Endothelial cell (in vitro differentiated cells): ENCODE results near the gene ATG16L1. TPM values are rescaled to one million over a fixed set of nuclear protein-coding genes. Genes with fewer than 3 reads are reported as not detected.

Experiments
- DNase-seq: peaks from one replicate; pipeline ENCODE4 v3.0.0; 2021; ENCODE audit warnings: low spot score
- H3K27ac Mint-ChIP-seq: one replicate; pipeline ENCODE4 v1.8.0; 2021; ENCODE audit warnings: mixed read lengths, inconsistent platforms; ENCODE audit not compliant: unreplicated experiment
- H3K27me3 Mint-ChIP-seq: one replicate; pipeline ENCODE4 v1.8.0; 2021; ENCODE audit warnings: mild to moderate bottlenecking, moderate library complexity, mixed read lengths, inconsistent platforms; ENCODE audit not compliant: unreplicated experiment
- H3K36me3 Mint-ChIP-seq: one replicate; pipeline ENCODE4 v1.8.0; 2021; ENCODE audit warnings: mild to moderate bottlenecking, low read depth, mixed read lengths, inconsistent platforms; ENCODE audit not compliant: unreplicated experiment
- H3K4me1 Mint-ChIP-seq: one replicate; pipeline ENCODE4 v1.8.0; 2021; ENCODE audit warnings: mild to moderate bottlenecking, mixed read lengths, inconsistent platforms; ENCODE audit not compliant: unreplicated experiment
- H3K4me3 Mint-ChIP-seq: one replicate; pipeline ENCODE4 v1.8.0; 2021; ENCODE audit warnings: mild to moderate bottlenecking, mixed read lengths, inconsistent platforms; ENCODE audit not compliant: unreplicated experiment
- H3K9me3 Mint-ChIP-seq: one replicate; pipeline ENCODE4 v1.8.0; 2021; ENCODE audit warnings: mixed read lengths, inconsistent platforms; ENCODE audit not compliant: unreplicated experiment
- total RNA-seq: library from RNA; stranded (reverse); fragmentation: NEBNext Ultra II Directional; extraction: Animal tissue kit (Norgen Biotek cat#: 25700); gene quantifications from one replicate; pipeline ENCODE4 v1.2.1, GENCODE V29; 2021; ENCODE audit not compliant: unreplicated experiment
- TF ChIP-seq, protein P1 (sequence below): fragments of 200-600 bp; sonication (generic); IDR thresholded peaks from one replicate; pipeline ENCODE4 v1.5.0; 2021; ENCODE audit warnings: antibody characterized with exemption; ENCODE audit not compliant: unreplicated experiment

The ATG16L1 gene
- total RNA-seq, 1 donor from 2014 or later, result 39.5 TPM

DNA sequence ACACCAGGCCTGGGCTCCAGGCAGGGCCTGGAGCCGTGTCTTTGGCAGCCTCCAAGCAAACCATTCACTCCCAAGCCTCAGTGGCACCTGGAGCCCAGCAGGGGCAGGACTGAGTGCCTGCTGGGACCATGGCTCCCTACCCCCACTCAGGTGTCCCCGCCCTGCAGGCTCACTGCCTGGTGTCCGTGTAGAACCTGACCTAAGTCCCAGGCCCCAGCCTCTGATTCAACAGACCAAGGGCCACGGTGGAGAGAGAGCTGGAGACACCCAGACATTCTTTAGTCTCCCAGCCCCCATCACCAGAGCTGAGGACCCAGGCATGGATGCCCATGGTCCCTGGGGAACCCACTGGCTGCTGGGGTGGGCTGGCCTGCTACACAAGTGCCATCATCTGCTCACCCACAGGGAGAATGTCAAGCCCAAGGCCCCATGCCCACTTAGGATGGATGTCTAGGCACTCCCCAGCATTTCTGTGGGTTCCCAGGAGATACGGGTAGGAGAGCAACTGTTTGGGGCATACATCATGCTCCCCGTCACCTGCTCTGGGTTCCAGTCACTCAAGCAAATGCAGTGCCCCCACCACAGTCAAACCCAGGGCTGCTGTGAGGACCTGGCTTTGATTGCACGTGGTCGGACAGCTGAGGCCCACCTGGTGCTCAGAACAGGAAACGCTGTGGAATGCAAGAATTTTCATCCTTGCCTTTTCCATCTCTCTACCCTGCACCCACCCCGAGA, 42.9 kb upstream of the ATG16L1 start:
- Mint-ChIP-seq H3K27ac (no peak overlapping the region), H3K27me3 (peaks cover 16% of the 10 kb centered on the region), H3K4me1 (peaks cover 21% of the 10 kb centered on the region), H3K9me3 (no peaks in the 10 kb centered on the region), H3K4me3 (no peak overlapping the region), H3K36me3 (peaks cover 20% of the 10 kb centered on the region)
- no peak for DNase-seq
- TF ChIP-seq, protein P1, sequence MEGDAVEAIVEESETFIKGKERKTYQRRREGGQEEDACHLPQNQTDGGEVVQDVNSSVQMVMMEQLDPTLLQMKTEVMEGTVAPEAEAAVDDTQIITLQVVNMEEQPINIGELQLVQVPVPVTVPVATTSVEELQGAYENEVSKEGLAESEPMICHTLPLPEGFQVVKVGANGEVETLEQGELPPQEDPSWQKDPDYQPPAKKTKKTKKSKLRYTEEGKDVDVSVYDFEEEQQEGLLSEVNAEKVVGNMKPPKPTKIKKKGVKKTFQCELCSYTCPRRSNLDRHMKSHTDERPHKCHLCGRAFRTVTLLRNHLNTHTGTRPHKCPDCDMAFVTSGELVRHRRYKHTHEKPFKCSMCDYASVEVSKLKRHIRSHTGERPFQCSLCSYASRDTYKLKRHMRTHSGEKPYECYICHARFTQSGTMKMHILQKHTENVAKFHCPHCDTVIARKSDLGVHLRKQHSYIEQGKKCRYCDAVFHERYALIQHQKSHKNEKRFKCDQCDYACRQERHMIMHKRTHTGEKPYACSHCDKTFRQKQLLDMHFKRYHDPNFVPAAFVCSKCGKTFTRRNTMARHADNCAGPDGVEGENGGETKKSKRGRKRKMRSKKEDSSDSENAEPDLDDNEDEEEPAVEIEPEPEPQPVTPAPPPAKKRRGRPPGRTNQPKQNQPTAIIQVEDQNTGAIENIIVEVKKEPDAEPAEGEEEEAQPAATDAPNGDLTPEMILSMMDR, result no peak

DNA sequence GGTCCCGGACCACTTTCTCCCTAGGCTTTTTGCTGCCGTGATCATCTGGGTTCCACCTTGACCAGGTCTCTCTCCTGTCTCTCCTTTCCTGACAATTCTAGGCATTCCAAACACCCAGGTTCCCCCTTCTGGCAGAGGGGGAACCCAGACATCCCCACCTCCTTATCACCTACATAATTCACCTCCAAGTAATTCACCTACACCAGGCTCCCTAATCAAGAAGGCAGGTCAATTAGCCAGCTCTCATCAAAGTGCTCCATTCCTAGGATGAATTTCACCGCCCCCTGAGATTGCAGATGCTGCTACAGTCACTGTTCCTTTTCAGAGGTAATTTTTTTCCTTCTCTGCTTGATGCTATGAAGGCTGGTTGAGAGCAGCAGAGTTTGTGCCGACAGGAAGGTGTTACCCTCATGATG, 42.3 kb upstream of the ATG16L1 start:
- H3K27me3 Mint-ChIP-seq, result peaks cover 17% of the 10 kb centered on the region
- no peaks in the 10 kb centered on the region for H3K9me3 Mint-ChIP-seq
- H3K4me1 Mint-ChIP-seq, result peaks cover 21% of the 10 kb centered on the region
- TF ChIP-seq, protein P1, result no peak
- peak overlapping the region; percentile 49 for H3K4me3 Mint-ChIP-seq
- peak overlapping the region; percentile 42 for H3K27ac Mint-ChIP-seq
- no peak for DNase-seq
- H3K36me3 Mint-ChIP-seq, result peaks cover 17% of the 10 kb centered on the region

DNA sequence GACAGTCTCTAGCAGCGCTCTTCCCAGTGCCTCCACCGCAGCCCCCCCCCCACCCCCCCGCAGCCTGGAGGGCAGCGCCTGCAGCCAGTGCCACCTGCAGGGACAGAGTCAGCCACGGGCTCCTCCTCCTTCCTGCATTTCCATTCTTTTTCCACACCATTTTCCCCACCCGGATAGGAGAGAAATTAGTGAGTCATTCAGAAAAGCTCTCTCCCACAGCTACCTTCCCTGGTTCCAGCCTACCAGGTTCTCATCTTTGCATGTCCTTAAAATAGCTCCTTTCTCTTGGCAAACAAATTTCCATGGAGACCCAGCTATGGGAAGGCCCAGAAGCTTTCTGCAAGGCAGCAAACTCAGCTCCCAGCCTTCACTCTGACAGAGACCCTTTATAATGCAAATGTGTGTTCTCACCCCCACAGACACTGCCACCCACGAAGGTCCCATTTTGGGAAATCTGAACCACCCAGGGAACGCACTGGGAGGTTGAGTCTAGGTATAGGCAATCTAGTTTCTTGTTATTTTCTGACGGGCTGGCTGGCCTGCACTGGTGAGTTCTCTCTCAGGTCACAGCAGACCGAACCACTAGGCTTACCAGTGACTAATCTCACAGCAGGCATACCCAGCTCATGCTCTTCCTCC, 41.8 kb upstream of the ATG16L1 start:
- TF ChIP-seq, protein P1, result no peak
- Mint-ChIP-seq H3K9me3 (no peaks in the 10 kb centered on the region), H3K27ac (peak overlapping the region; percentile 52), H3K36me3 (peaks cover 16% of the 10 kb centered on the region), H3K27me3 (peaks cover 17% of the 10 kb centered on the region), H3K4me3 (peak overlapping the region; percentile 70), H3K4me1 (peaks cover 21% of the 10 kb centered on the region)
- no peak for DNase-seq

DNA sequence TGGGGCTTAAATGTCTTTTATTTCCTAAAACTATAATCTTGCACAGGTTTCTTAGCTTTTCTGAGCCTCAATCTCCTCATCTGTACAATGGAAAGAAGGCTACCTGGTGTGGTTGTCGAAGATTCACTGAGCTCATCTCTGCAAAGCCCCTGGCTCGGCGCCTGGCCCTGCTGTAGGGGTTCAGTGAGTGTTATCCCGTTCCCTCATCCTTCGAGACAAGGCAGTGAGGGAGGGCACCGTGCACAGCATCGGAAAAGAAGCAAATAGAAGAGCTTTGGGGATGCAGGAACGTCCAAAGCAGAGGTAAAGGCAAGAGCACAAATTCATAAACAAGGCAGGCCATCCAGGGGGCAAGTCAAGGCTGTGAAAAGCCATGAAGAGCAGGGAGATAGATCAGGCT, 41.2 kb upstream of the ATG16L1 start:
- no peak for DNase-seq
- peaks cover 17% of the 10 kb centered on the region for H3K27me3 Mint-ChIP-seq
- H3K4me1 Mint-ChIP-seq, result peaks cover 21% of the 10 kb centered on the region
- H3K27ac Mint-ChIP-seq, result no peak overlapping the region
- H3K36me3 Mint-ChIP-seq, result peaks cover 12% of the 10 kb centered on the region
- TF ChIP-seq, protein P1, result no peak
- peak overlapping the region; percentile 2 for H3K4me3 Mint-ChIP-seq
- no peaks in the 10 kb centered on the region for H3K9me3 Mint-ChIP-seq
